K562 (cell line): Measurements from ENCODE around the gene THAP5. TPM values are rescaled to one million over a fixed set of nuclear protein-coding genes. Genes with fewer than 3 reads are reported as not detected.
A peak's percentile ranks its signal among the peaks of the same experiment; 100 is the strongest.

Source experiments
- CC2D1A ChIP-seq: fragments of 450-650 bp; IDR thresholded peaks from 2 replicates; pipeline ENCODE4 v1.6.1; 2017; ENCODE audit warnings: mild to moderate bottlenecking
- E2F1 ChIP-seq: sonication (generic); formaldehyde crosslinking; IDR thresholded peaks from 2 replicates; pipeline ENCODE4 v1.8.1; 2023; ENCODE audit warnings: mild to moderate bottlenecking, missing genetic modification reagents, moderate library complexity
- FOSL1 ChIP-seq: fragments of 200-800 bp; sonication (Bioruptor generic); conservative IDR thresholded peaks from 2 replicates; pipeline ENCODE4 v1.6.1; 2016; ENCODE audit warnings: missing genetic modification characterization, missing compliant biosample characterization
- FOXP1 ChIP-seq: sonication (generic); formaldehyde crosslinking; IDR thresholded peaks from 2 replicates; pipeline ENCODE4 v1.8.0; 2022; ENCODE audit warnings: mild to moderate bottlenecking, missing genetic modification reagents
- IRF9 ChIP-seq: fragments of 450-650 bp; IDR thresholded peaks from 2 replicates; pipeline ENCODE4 v1.6.1; 2016; ENCODE audit warnings: missing biosample characterization, missing genetic modification characterization
- NFIC ChIP-seq: fragments of 450-650 bp; IDR thresholded peaks from 2 replicates; pipeline ENCODE4 v1.6.1; 2017; ENCODE audit warnings: mild to moderate bottlenecking, inconsistent platforms
- POLR2AphosphoS5 ChIP-seq: IDR thresholded peaks from 2 replicates; pipeline ENCODE4 v1.6.1; 2011; ENCODE audit warnings: mild to moderate bottlenecking, low read depth, low read length, moderate library complexity; ENCODE audit not compliant: control insufficient read depth, insufficient read depth
- STAT5A ChIP-seq: IDR thresholded peaks from 2 replicates; pipeline ENCODE4 v1.6.1; 2012; ENCODE audit warnings: low read length, inconsistent platforms, borderline replicate concordance
- ZBTB26 ChIP-seq: fragments of 450-650 bp; formaldehyde crosslinking; IDR thresholded peaks from 2 replicates; pipeline ENCODE4 v1.4.0; 2022; ENCODE audit warnings: missing genetic modification characterization
- ZNF318 ChIP-seq, 2 experiments: fragments of 450-650 bp; IDR thresholded peaks; 2 replicates each; pipeline ENCODE4 v1.6.1; 2016; ENCODE audit warnings: mild to moderate bottlenecking in 2 of 2, borderline replicate concordance in 1 of 2, low read depth in 1 of 2, moderate library complexity in 1 of 2
- ZNF354B ChIP-seq: fragments of 250-450 bp; sonication (Bioruptor Pico); IDR thresholded peaks from 2 replicates; pipeline ENCODE4 v1.4.0; 2020
- polyA plus RNA-seq, 8 experiments: library from polyadenylated mRNA; depleted of rRNA in 4 of 8; stranded (reverse) in 5 of 8; unstranded in 3 of 8; fragments of >200 nt; fragmentation: Nextera tagmentation in 2 of 8; fragmentation: Illumina TruSeq in 1 of 8; extraction: Ambion mirVana in 2 of 8; extraction: Trizol in 1 of 8; gene quantifications; 2 replicates each; pipeline versions ENCODE4 v1.2.1 to v1.2.3, GENCODE V29; 2011 to 2014; ENCODE audit warnings: inconsistent platforms in 1 of 8, missing spikeins in 1 of 8
- total RNA-seq, 7 experiments: library from RNA; depleted of rRNA in 6 of 7; stranded (reverse); fragments of >200 nt in 6 of 7; fragmentation: Illumina TruSeq in 2 of 7; extraction: Trizol in 2 of 7; gene quantifications; 2 replicates each; pipeline versions ENCODE4 v1.2.1 to v1.2.3, GENCODE V29; 2011 to 2021; ENCODE audit warnings: low replicate concordance in 1 of 7

The THAP5 gene
- total and polyA plus RNA-seq, 9 of the 15 experiments (the other 6 are each of a cell fraction or from before 2014, with no cell fraction given) = 16.5 to 58.1 (median 28.2) TPM

- 0 out of 2 replicates have a peak, but pooled peaks have one; percentile 13 for TF ChIP-seq CC2D1A
- TF ChIP-seq IRF9 = no peak
- peak; percentile 38; the same call in 1 of the 2 replicates for TF ChIP-seq ZNF354B (CRISPR knock-in tag)
- TF ChIP-seq ZNF318 (IDR thresholded peaks at IDR 0.05; ENCODE audit: borderline replicate concordance in 1 of 2, low read depth in 1 of 2) = peak in 1 of 2 experiments; percentile 46; a peak in 2 of 4 replicates
- TF ChIP-seq POLR2AphosphoS5 = peak; percentile 89
- TF ChIP-seq ZBTB26 (CRISPR knock-in tag) = peak; percentile 56; the same call in 1 of the 2 replicates
- TF ChIP-seq FOSL1 = no peak; the same call in 1 of the 2 replicates
- TF ChIP-seq NFIC = peak; percentile 35
- peak; percentile 94 for TF ChIP-seq FOXP1 (CRISPR knock-in tag)
- 0 out of 2 replicates have a peak, but pooled peaks have one; percentile 12 for TF ChIP-seq STAT5A
- TF ChIP-seq E2F1 (CRISPR knock-in tag) = peak; percentile 99
These were observed 43.3 kb downstream of the THAP5 start, which contains the start of gene PNPLA8 (continued) for GRCh38 chr7:108525985-108526767.
